NCI-H748 (cell line): Measurements from ENCODE around the gene MEMO1.
"Not testable (repeated sequence)": the region's sequence is repeated elsewhere in the genome, so short reads cannot be mapped to it uniquely, and the experiment has no call there.

ENCODE experiments used
- DNase-seq: peaks from one replicate; lab custom pipeline; 2025; ENCODE audit not compliant: unreplicated experiment; lab: John Stamatoyannopoulos, UW

MEMO1 gene

DNA sequence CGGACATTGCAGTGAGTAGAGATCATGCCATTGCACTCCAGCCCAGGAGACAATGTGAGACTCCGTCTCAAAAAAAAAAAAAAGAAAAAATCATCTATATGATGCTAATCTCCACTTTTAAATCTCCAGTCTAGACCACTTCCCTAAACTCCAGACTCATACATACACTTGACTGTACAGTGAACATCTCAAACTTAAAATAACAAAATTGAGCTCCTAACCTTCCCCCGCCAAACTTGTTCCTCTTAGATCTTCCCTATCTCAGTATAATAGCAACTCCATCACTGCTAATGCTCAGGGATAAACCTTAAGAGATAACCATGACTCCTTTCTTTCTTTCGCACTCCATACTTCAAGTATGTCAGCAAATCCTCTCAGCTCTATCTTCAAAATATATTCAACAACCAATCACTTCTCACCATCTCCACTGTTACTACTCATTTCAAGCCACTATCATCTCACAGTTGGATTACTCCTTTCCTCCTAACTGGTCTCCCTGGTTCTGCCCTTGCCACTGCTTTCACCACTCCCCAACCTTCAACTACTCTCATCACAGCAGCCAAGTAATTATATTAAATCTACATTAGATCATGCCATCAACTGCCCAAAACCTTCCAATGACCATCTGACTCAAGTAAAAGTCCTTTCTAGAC, 12.0 kb downstream of the MEMO1 start:
- DNase-seq, result no peak

DNA sequence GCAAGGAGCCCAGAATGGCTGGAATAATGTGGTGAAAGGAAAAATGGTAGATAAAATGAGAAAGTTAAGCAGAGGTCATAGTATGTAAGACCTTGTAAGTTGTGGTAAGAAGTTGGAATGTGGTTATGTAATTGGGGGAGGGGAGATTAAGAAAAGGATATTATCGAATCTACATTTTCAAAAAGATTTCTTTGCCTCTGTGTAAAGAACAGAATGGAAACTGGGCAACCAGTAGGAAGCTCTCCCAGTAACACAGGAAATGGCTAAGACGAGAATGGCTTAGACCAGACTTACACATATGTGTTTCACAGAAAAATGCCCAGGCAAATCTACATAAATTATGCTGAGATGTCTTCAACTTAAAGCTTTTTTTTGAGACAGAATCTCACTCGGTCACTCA, 13.2 kb downstream of the MEMO1 start:
- DNase-seq, result no peak

DNA sequence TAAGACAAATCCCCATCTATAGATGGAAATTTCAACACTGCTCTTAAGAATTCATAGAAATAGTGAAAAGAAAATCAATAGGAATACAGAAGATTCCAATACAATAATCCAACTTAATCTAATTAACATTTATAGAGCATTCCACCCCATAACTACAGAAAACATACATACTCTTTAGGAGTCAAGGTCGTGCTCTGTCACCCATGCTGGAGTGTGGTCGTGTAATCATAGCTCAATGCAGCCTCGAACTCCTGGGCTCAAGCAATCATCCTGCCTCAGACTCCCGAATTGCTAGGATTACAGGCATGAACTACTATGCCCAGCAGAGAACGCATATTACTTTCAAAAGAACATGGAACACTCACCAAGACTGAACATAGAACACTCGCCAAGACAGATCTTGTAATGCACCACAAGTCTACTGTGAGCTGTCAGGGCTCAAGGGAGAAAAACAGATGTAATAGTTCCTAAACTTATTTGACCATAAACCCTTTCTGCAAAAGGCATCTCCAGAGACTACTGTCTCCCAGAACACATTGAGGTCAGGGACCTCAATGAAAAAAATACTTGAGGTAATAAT, 14.1 kb downstream of the MEMO1 start:
- DNase-seq, result no peak

DNA sequence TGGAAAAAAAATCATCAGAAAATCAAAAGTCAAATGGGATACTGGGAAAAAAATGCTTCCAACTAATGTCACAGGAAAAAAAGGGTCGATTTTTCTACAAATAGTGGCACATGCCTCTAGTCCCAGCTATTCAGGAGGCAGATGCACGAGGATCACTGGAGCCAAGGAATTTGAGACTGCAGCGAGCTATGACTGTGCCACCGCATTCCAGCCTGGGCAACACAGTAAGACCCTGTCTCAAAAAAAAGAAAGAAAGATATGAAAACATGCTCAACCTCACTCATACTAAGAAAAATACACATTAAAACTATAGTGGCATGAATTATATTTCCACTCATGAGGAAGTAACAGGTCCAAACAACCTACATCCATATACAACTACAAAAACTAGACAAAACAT, 17.9 kb downstream of the MEMO1 start:
- DNase-seq, result no peak

DNA sequence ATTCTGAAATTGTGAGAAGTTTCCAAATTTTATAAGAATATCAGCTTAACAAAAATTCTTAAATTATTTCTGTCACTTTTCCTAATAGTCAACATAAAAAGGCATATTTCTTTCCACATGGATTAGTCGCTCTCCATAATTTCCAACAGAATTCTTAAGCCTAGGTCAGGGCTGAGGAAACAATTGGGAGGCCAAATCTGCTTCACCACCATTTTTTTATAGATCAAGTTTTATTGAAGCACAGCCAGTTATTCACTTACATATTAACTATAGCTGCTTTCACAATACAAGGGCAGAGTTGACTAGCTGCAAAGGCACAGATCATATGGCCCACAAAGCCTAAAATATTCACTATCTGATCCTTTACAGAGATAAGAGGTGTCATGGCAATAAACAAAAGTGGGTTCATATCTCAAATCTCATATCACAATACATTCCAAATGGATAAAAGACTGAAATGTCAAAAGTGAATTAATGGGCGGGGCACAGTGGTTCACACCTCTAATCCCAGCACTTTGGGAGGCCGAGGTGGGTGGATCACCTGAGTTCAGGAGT, 18.7 kb downstream of the MEMO1 start:
- no peak for DNase-seq

DNA sequence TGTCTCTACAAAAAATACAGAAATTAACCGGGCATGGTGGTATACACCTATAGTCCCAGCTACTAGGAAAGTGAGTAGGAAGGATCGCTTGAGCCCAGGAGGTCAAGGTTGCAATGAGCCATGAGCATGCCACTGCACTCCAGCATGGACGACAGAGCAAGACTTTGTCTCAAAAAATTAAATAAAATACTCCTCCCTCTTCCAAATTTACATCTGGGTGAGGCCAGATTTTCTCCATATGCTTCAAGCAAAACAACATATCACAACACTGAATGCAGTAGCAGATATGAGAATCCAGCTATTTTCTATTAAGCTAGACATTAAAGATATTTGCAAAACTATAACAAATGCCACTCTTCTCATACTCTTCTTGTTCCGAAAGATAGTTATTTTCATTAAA, 20.9 kb downstream of the MEMO1 start:
- no peak for DNase-seq

DNA sequence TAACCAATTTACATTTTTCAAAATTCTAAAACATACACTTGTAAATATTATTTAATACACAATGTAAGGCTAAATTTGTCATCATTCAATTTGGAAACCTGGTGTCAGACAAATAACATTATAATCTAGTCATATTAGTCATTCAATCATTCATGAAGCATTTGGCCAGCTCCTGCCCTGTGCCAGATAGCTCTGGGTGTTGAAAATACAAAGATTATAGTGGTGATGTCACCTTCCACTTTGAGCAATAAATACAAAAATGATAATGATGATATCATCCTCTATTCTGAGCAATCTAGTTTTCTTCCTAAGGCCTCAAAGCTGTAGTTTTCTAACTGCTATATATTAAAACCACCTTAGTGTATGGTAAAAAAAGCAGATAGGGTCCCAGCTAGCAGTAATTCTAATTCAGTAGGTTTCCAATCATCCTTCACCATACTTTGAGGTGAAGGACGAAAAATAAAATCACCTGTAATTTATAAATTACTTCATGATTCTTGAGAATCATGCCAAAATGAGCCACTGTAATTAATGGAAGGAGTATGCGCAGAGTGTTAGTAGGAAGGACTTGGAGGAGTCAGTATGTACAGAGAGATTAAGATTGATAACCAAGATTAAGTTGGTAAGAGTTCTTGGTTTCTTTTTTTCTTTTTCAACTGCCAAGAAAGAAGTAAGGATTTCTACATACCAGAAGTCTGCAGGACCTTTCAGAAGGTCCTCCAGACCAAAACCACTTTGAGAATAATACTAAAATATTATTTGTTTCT, 23.2 kb downstream of the MEMO1 start:
- DNase-seq, result no peak

DNA sequence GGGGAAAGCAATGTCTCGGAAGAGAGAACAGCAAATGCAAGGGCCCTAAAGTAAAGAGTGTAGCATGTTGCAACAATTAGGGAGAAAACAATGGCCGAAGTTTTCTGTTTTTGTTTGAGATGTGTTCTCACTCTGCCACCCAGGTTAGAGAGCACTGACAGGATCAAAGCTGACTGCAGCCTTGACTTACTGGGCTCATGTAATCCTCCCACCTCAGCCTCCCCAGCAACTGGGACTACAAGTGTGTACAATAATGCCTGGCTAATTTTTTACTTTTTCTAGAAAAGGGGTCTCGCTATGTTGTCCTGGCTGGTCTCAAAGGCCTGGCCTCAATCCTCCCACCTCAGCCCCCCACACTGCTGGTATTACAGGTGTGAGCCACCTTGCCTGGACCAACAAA, 23.9 kb downstream of the MEMO1 start:
- no peak for DNase-seq

DNA sequence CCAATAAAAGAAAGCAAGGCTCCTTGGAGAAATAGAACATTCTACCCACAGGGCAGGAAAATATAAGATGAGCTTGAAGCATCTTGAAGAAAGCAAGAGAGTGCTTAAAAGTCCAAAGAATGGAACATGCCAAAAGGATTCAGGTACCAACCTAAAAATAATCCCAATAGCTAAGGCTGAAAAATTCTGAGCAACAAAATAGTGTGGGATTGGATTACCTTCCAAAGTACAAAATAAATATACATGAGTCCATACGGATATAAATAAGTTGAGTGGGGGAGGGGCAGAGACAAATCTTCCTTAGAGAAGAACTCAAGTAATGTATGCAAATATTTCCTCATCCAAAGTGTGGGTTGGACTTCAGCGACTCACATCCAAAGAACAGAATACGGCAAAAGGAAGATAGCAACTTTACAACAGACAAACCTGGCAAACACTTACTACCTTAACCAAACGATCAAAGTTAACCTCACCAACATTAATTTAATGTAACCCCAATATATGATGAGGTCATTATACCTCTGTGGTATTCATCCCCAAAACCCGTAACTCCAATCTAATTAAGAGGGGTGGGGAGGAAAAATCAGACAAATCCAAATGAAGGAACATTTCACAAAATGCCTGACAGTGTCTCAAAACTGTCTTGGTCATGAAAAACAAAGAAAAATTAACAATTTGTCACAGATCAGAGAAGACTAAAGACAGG, 26.9 kb downstream of the MEMO1 start:
- DNase-seq, result no peak

DNA sequence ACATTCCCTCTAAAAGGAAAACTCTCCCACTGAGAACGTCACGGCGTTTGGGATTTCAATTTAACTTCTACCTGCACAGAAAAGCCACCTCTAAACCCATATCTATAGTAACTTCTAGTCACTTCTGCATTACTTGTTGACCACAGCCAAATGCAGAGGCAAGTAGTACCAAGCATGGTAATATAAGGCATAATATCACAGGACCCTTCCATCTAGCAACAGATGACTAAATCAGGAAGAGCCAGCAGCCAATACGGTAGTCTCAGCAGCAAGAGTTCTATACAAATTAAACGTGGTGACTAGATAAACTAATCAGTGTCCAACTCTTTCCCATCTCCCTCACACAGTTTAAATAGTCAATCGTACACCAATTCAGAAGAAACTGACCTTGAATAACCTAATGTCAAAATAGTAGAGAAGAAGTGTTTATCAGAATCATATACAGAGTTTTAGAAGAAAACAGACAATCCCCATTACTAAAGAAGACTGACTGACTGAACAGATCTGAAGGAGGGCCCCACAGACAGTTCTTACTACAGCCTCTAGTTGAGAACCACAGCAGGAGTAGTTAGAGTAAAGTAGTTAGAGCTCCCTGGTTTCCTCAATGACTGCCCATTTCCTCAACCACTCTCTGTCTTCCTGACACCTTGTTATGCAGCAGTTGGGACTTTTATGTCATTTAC, 30.0 kb downstream of the MEMO1 start:
- DNase-seq, result no peak

DNA sequence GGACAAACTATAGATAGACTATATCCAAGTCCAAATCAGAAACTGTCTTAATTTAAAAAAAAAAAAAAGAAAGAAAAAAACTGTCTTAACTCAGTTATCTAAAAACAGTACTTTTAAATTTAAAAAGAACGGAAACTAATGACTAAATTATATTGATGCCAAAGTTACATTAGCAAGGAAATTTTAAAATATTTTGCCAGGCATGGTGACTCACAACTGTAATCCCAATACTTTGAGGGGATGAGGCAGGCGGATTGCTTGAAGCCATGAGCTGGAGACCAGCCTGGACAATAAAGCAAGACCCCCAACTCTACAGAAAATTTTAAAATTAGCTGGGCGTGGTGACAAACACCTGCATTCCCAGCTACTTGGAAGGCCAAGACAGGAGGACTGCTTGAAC, 30.9 kb downstream of the MEMO1 start:
- DNase-seq, result no peak

DNA sequence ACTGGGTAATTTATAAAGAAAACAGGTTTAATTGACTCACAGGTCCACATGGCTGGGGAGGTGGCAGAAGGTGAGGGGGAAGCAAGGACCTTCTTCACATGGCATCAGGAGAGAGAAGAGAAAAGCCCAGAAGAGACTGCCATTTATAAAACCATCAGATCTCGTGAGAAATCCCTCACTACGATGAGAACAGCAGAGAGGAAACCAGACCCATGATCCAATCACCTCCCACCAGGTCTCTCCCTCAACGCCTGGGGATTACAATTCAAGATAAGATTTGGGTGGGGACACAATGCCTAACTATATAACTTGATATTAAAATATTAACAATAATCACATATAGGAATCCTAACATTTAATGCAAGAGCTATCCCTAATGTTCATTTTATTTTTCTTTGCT, 31.8 kb downstream of the MEMO1 start:
- no peak for DNase-seq

DNA sequence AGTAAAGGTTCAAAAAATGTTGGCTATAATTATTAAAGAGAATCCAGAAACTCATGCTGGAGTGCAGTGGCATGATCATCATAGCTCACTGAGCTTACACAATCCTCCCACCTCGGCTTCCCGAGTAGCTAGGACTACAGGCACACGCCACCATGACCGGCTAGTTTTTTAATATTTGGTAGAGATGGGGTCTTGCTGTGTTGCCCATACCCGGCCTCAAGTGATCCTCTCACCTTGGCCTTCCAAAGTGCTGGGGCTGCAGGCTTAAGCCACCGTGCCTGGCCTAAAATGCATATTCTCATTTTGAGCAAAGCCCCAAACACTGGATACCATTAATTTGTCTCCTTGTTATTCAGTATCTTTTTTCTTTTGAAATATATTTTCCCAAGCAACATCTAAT, 32.4 kb downstream of the MEMO1 start:
- DNase-seq, result no peak

DNA sequence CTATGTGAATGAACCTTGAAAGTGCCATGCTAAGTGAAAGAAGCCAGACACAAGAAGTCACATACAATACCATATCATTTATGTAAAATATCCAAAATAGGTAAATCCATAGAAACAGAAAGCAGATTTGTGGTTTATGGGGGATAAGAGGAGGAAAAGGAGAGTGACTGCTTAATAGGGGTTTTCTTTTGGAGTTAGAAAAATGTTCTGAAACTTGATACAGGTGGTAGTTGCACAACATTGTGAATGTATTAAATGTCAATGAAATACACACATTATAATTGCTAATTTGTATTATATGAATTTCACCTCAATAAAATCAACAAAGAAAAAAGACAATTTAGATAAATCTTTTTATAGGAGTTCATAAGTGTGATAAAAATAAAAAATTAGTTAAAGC, 37.1 kb downstream of the MEMO1 start:
- DNase-seq, result no peak

DNA sequence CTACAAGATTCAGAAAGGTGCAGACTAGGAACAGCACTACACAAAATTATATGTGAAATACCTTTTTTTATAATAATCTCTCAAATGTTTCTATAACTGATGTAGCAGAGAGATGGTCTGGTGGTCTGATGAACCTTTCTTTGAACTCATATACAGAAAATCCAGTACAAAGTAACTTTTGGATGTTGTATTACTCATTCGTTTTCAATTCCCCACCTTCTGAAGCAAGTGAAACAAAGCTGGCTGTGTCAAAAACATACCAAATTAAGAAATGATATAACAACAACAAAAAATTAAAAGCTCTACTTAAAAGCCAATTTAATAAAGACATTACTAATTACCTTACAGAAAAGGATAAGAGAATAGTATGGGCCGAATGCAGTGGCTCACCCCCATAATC, 38.7 kb downstream of the MEMO1 start:
- no peak for DNase-seq

DNA sequence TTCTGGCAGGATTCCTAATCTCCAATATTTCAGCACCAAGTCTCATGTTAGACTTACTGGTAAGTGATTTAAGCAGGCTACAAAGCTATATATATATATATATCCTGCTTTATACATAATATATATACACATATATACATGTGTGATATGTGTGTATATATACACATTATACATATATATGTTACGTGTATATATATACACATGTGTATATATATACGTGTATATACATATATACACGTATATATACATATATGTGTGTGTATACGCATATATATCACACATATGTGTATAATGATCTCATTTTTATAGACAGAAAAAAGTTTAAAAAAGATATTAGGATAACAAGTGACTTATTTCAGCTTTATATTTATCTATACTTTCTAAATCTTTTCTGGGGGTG, 41.6 kb downstream of the MEMO1 start:
- DNase-seq, result no peak

DNA sequence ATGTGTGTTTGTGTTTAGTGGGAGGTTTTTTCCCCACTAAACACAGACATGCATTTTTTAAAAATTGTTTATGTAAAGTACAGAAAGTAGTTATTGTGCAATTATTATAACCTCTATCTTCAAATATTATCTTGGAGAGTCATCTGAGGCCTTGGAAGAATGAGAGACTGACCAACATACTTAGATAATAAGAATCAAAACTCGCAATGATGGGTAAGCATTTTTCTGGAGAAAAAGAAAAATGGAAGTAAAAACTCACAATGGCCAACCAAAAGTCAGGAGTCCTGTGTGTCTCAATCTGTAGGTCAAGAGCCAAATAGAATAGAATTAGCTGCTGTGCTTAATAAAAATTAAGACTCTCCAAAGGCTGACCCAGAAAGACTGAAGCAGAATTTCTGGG, 43.0 kb downstream of the MEMO1 start:
- DNase-seq, result no peak

DNA sequence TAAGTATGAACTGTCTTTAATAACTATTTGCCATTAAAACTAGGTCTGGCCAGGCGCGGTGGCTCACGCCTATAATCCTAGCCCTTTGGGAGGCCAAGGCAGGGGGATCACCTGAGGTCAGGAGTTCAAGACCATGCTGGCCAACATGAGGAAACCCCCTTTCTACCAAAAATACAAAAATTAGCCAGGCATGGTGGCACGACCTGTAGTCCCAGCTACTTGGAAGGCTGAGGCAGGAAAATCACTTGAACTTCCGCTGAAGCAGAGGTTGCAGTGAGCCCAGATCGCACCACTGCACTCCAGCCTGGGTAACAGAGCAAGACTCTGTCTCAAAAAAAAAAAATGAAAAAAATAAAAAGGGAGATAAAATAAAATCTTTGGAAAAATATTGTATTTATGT, 44.4 kb downstream of the MEMO1 start:
- not testable (repeated sequence) for DNase-seq

DNA sequence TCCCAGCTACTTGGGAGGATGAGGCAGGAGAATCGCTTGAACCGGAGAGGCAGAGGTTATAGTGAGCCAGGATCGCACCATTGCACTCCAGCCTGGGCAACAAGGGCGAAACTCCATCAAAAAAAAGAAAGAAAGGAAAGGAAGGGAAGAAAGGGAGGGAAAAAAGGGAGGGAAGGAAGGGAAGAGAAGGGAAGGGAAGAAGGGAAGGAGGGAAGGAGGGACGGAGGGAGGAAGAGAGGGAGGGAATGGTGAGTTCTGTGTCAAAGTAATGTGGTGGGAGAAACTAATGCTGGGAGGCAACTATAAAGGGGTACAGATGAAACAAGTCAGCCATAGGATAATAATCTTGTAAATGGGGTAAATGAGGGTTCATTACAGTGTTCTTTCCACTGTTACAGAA, 45.7 kb downstream of the MEMO1 start:
- DNase-seq, result no peak

DNA sequence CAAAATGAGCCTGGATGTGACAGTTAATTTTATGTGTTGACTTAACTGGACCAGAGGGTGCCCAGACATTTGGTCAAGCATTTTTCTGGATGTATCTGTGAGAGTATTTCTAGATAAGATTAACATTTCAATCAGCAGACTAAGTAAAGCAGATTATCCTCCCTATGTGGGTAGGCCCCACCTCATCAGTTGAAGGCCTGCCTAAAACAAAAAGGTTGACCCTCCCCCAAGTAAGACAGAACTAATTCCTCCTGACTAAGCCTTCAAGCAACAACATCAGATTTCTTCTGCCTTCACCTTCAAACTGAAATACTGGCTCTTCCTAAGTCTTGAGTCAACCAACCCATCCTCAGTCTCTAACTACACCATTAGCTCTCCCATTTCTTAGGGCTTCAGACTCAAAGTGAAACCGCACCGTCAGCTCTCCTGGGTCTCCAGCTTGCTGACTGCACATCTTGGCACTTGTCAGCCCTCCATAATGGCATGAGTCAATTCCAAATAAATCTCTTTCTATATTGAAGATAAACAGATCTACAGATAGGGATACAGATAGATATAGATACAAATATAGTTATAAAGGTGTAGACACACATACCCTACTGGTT, 47.9 kb downstream of the MEMO1 start:
- no peak for DNase-seq
